Breast epithelium (tissue), 3 donors: ENCODE data around the gene IGFLR1.

Source experiments
- CTCF ChIP-seq, 3 donors: fragments of 450-650 bp; IDR thresholded peaks; one replicate each; pipeline ENCODE4 v1.5.1; 2016 to 2017; ENCODE audit warnings: antibody characterized with exemption in 3 of 3, mild to moderate bottlenecking in 3 of 3, moderate library complexity in 3 of 3
- POLR2A ChIP-seq: fragments of 450-650 bp; IDR thresholded peaks from one replicate; pipeline ENCODE4 v1.6.1; 2016; ENCODE audit warnings: antibody characterized with exemption, mild to moderate bottlenecking, moderate library complexity

GRCh38 chr19:35744430-35745327 is 2.4 kb upstream of the IGFLR1 start:
- TF ChIP-seq CTCF (IDR thresholded peaks at IDR 0.05) (peak; percentile 19 to 23 (median 20)), POLR2A (no peak)
